ENCODE measurements around the gene TMEM171. TPM values are rescaled to one million over a fixed set of nuclear protein-coding genes. Genes with fewer than 3 reads are reported as not detected.

TMEM171 gene
- total RNA-seq, 1 experiment from 2014 or later = 1.7 TPM

DNA sequence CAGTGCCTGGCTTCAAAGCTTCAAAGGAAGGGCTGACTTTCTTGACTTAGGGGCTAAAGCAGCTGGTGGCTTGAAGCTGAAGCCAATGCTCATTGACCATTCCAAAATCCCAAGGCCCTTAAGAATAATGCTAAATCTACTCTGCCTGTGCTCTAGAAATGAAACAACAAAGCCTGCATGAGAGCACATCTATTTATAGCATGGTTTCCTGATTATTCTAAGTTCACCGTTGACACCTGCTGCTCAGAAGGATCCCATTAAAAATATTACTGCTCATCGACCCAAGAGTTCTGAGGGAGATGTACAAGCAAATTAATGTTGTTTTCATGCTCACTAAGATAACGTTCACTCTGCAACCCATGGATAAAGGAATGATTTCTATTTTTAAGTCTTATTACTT is 59.4 kb downstream of the TMEM171 start (continued):
- TF ChIP-seq, protein P1, sequence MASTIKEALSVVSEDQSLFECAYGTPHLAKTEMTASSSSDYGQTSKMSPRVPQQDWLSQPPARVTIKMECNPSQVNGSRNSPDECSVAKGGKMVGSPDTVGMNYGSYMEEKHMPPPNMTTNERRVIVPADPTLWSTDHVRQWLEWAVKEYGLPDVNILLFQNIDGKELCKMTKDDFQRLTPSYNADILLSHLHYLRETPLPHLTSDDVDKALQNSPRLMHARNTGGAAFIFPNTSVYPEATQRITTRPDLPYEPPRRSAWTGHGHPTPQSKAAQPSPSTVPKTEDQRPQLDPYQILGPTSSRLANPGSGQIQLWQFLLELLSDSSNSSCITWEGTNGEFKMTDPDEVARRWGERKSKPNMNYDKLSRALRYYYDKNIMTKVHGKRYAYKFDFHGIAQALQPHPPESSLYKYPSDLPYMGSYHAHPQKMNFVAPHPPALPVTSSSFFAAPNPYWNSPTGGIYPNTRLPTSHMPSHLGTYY (CRISPR knock-in tag; IDR thresholded peaks at IDR 0.05) = no peak
- TF ChIP-seq, protein P2, sequence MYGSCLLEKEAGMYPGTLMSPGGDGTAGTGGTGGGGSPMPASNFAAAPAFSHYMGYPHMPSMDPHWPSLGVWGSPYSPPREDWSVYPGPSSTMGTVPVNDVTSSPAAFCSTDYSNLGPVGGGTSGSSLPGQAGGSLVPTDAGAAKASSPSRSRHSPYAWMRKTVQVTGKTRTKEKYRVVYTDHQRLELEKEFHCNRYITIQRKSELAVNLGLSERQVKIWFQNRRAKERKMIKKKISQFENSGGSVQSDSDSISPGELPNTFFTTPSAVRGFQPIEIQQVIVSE (CRISPR knock-in tag; IDR thresholded peaks at IDR 0.05; ENCODE audit: borderline replicate concordance) = no peak
- no peak for TF ChIP-seq CBFB (CRISPR knock-in tag; IDR thresholded peaks at IDR 0.05; ENCODE audit: low read depth)
- no peak for TF ChIP-seq RELA (CRISPR knock-in tag; IDR thresholded peaks at IDR 0.05; ENCODE audit: borderline replicate concordance)
- TF ChIP-seq HMGA2 (CRISPR knock-in tag; IDR thresholded peaks at IDR 0.05) = no peak
- TF ChIP-seq EMX1 (CRISPR knock-in tag; IDR thresholded peaks at IDR 0.05) = no peak

DNA sequence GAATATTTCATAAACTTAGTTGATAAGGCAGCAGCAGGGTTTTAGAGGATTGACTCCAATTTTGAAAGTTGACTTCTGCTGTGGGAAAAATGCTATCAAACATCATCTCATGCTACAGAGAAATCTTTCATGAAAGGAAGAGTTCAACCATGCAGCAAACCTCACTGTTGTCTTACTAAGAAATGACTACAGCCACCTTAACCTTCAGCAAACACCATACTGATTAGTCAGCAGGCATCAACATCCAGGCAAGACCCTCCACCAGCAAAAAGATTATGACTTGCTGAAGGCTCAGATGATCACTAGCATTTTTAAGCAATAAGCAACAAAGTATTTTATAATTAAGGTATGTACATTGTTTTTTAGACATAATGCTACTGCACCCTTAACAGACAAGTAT is 60.2 kb downstream of the TMEM171 start:
- peaks cover 5% of the 10 kb centered on the region; the same call in 1 of the 2 replicates for H3K27me3 Mint-ChIP-seq (ENCODE audit: low read depth)
- ATAC-seq (no peak), DNase-seq (ENCODE audit: low spot score) (no peak)
- peaks cover 8% of the 10 kb centered on the region for H3K4me1 Mint-ChIP-seq
- H3K4me3 Mint-ChIP-seq = no peak overlapping the region
- H3K9me3 Mint-ChIP-seq = peaks cover 10% of the 10 kb centered on the region
- TF ChIP-seq, protein P3, sequence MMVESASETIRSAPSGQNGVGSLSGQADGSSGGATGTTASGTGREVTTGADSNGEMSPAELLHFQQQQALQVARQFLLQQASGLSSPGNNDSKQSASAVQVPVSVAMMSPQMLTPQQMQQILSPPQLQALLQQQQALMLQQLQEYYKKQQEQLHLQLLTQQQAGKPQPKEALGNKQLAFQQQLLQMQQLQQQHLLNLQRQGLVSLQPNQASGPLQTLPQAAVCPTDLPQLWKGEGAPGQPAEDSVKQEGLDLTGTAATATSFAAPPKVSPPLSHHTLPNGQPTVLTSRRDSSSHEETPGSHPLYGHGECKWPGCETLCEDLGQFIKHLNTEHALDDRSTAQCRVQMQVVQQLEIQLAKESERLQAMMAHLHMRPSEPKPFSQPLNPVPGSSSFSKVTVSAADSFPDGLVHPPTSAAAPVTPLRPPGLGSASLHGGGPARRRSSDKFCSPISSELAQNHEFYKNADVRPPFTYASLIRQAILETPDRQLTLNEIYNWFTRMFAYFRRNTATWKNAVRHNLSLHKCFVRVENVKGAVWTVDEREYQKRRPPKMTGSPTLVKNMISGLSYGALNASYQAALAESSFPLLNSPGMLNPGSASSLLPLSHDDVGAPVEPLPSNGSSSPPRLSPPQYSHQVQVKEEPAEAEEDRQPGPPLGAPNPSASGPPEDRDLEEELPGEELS (CRISPR knock-in tag; IDR thresholded peaks at IDR 0.05) = no peak
- TF ChIP-seq SP1 (CRISPR knock-in tag; conservative IDR thresholded peaks at IDR 0.05) (no peak), OVOL2 (CRISPR knock-in tag; IDR thresholded peaks at IDR 0.05; ENCODE audit: borderline replicate concordance) (no peak), FOXJ3 (CRISPR knock-in tag; IDR thresholded peaks at IDR 0.05; ENCODE audit: borderline replicate concordance) (no peak), HMGA2 (CRISPR knock-in tag; IDR thresholded peaks at IDR 0.05) (no peak), ELF4 (CRISPR knock-in tag; IDR thresholded peaks at IDR 0.05; ENCODE audit: low read depth) (no peak), ESRRA (CRISPR knock-in tag; IDR thresholded peaks at IDR 0.05; ENCODE audit: borderline replicate concordance) (no peak), MYBL2 (CRISPR knock-in tag; IDR thresholded peaks at IDR 0.05) (no peak), ZNF317 (CRISPR knock-in tag; IDR thresholded peaks at IDR 0.05; ENCODE audit: borderline replicate concordance, low read depth) (no peak), PRRX2 (CRISPR knock-in tag; IDR thresholded peaks at IDR 0.05) (no peak), MXD4 (CRISPR knock-in tag; IDR thresholded peaks at IDR 0.05; ENCODE audit: borderline replicate concordance) (no peak), RELA (CRISPR knock-in tag; IDR thresholded peaks at IDR 0.05; ENCODE audit: borderline replicate concordance) (no peak), ZNF396 (CRISPR knock-in tag; IDR thresholded peaks at IDR 0.05; ENCODE audit: borderline replicate concordance) (no peak), SMAD3 (CRISPR knock-in tag; IDR thresholded peaks at IDR 0.05; ENCODE audit: borderline replicate concordance) (no peak)
- TF ChIP-seq, protein P4, sequence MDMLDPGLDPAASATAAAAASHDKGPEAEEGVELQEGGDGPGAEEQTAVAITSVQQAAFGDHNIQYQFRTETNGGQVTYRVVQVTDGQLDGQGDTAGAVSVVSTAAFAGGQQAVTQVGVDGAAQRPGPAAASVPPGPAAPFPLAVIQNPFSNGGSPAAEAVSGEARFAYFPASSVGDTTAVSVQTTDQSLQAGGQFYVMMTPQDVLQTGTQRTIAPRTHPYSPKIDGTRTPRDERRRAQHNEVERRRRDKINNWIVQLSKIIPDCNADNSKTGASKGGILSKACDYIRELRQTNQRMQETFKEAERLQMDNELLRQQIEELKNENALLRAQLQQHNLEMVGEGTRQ (CRISPR knock-in tag; IDR thresholded peaks at IDR 0.05) = no peak
- TF ChIP-seq, protein P5, sequence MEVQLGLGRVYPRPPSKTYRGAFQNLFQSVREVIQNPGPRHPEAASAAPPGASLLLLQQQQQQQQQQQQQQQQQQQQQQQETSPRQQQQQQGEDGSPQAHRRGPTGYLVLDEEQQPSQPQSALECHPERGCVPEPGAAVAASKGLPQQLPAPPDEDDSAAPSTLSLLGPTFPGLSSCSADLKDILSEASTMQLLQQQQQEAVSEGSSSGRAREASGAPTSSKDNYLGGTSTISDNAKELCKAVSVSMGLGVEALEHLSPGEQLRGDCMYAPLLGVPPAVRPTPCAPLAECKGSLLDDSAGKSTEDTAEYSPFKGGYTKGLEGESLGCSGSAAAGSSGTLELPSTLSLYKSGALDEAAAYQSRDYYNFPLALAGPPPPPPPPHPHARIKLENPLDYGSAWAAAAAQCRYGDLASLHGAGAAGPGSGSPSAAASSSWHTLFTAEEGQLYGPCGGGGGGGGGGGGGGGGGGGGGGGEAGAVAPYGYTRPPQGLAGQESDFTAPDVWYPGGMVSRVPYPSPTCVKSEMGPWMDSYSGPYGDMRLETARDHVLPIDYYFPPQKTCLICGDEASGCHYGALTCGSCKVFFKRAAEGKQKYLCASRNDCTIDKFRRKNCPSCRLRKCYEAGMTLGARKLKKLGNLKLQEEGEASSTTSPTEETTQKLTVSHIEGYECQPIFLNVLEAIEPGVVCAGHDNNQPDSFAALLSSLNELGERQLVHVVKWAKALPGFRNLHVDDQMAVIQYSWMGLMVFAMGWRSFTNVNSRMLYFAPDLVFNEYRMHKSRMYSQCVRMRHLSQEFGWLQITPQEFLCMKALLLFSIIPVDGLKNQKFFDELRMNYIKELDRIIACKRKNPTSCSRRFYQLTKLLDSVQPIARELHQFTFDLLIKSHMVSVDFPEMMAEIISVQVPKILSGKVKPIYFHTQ (CRISPR knock-in tag; IDR thresholded peaks at IDR 0.05) = no peak
- TF ChIP-seq, protein P6, sequence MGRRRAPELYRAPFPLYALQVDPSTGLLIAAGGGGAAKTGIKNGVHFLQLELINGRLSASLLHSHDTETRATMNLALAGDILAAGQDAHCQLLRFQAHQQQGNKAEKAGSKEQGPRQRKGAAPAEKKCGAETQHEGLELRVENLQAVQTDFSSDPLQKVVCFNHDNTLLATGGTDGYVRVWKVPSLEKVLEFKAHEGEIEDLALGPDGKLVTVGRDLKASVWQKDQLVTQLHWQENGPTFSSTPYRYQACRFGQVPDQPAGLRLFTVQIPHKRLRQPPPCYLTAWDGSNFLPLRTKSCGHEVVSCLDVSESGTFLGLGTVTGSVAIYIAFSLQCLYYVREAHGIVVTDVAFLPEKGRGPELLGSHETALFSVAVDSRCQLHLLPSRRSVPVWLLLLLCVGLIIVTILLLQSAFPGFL (CRISPR knock-in tag; IDR thresholded peaks at IDR 0.05; ENCODE audit: borderline replicate concordance) = no peak
- TF ChIP-seq, protein P7, sequence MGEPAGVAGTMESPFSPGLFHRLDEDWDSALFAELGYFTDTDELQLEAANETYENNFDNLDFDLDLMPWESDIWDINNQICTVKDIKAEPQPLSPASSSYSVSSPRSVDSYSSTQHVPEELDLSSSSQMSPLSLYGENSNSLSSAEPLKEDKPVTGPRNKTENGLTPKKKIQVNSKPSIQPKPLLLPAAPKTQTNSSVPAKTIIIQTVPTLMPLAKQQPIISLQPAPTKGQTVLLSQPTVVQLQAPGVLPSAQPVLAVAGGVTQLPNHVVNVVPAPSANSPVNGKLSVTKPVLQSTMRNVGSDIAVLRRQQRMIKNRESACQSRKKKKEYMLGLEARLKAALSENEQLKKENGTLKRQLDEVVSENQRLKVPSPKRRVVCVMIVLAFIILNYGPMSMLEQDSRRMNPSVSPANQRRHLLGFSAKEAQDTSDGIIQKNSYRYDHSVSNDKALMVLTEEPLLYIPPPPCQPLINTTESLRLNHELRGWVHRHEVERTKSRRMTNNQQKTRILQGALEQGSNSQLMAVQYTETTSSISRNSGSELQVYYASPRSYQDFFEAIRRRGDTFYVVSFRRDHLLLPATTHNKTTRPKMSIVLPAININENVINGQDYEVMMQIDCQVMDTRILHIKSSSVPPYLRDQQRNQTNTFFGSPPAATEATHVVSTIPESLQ (CRISPR knock-in tag; IDR thresholded peaks at IDR 0.05) = no peak
- TF ChIP-seq, protein P8, sequence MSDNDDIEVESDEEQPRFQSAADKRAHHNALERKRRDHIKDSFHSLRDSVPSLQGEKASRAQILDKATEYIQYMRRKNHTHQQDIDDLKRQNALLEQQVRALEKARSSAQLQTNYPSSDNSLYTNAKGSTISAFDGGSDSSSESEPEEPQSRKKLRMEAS (CRISPR knock-in tag; IDR thresholded peaks at IDR 0.05) = no peak
- ChIA-PET POLR2A (no interaction called here), CTCF (no interaction called here)
- H3K36me3 Mint-ChIP-seq = peaks cover 10% of the 10 kb centered on the region
- H3K27ac Mint-ChIP-seq = no peak overlapping the region

All from WTC11 (cell line).